Measurements from ENCODE around the gene PRKCZ. TPM values are rescaled to one million over a fixed set of nuclear protein-coding genes. Genes with fewer than 3 reads are reported as not detected.

The PRKCZ gene
- polyA plus RNA-seq, 6 donors from 2014 or later, result 5.7 to 12.4 (median 9.3) TPM

GRCh38 chr1:2079396-2080085 lies 29.3 kb downstream of the PRKCZ start:
- H3K36me3 Mint-ChIP-seq, result peaks cover 19 to 24% of the 10 kb centered on the region in 2 donors
- DNase-seq (no peak), ATAC-seq (ENCODE audit: low read depth in 2 of 2) (no peak)
- H3K4me1 Mint-ChIP-seq, result peaks cover 0 to 6% (median 3%) of the 10 kb centered on the region in 3 donors
- H3K4me3 Mint-ChIP-seq, result no peak overlapping the region
- peaks cover 14 to 42% (median 21%) of the 10 kb centered on the region in 7 donors for H3K9me3 Mint-ChIP-seq
- H3K27me3 Mint-ChIP-seq, result no peaks in the 10 kb centered on the region
- H3K27ac Mint-ChIP-seq, result no peak overlapping the region

GRCh38 chr1:2080140-2080539 lies 29.9 kb downstream of the PRKCZ start:
- peaks cover 14 to 40% (median 21%) of the 10 kb centered on the region in 7 donors for H3K9me3 Mint-ChIP-seq
- no peak for ATAC-seq (ENCODE audit: low read depth in 2 of 2)
- no peak for DNase-seq
- H3K4me1 Mint-ChIP-seq, result peaks cover 0 to 4% (median 3%) of the 10 kb centered on the region in 3 donors
- H3K4me3 Mint-ChIP-seq, result no peak overlapping the region
- no peak overlapping the region for H3K27ac Mint-ChIP-seq
- peaks cover 19 to 24% of the 10 kb centered on the region in 2 donors for H3K36me3 Mint-ChIP-seq
- no peaks in the 10 kb centered on the region for H3K27me3 Mint-ChIP-seq

GRCh38 chr1:2080884-2081283 lies 30.7 kb downstream of the PRKCZ start:
- DNase-seq (no peak), ATAC-seq (ENCODE audit: low read depth in 2 of 2) (no peak)
- Mint-ChIP-seq H3K36me3 (peaks cover 19 to 24% of the 10 kb centered on the region in 2 donors), H3K27ac (peak overlapping the region in 2 of 6 donors; percentile 21 to 24), H3K27me3 (no peaks in the 10 kb centered on the region), H3K4me3 (no peak overlapping the region), H3K4me1 (peaks cover 0 to 3% (median 0%) of the 10 kb centered on the region in 3 donors), H3K9me3 (peaks cover 14 to 37% (median 21%) of the 10 kb centered on the region in 7 donors)

- H3K36me3 Mint-ChIP-seq, result peaks cover 19 to 24% of the 10 kb centered on the region in 2 donors
These were observed 31.2 kb downstream of the PRKCZ start for GRCh38 chr1:2081326-2081885.

GRCh38 chr1:2082064-2082463 lies 31.9 kb downstream of the PRKCZ start:
- ATAC-seq (ENCODE audit: low read depth in 2 of 2) (no peak), DNase-seq (no peak)
- H3K27ac Mint-ChIP-seq, result no peak overlapping the region
- H3K9me3 Mint-ChIP-seq, result peaks cover 11 to 30% (median 18%) of the 10 kb centered on the region in 7 donors
- H3K27me3 Mint-ChIP-seq, result no peaks in the 10 kb centered on the region
- H3K4me3 Mint-ChIP-seq, result no peak overlapping the region
- peaks cover 17 to 19% of the 10 kb centered on the region in 2 donors for H3K36me3 Mint-ChIP-seq
- H3K4me1 Mint-ChIP-seq, result peaks cover 0 to 3% (median 0%) of the 10 kb centered on the region in 3 donors

More at GRCh38 chr1:2081326-2081885, 31.2 kb downstream of the PRKCZ start:
- H3K27ac Mint-ChIP-seq, result no peak overlapping the region
- DNase-seq (no peak), ATAC-seq (ENCODE audit: low read depth in 2 of 2) (no peak)
- no peaks in the 10 kb centered on the region for H3K27me3 Mint-ChIP-seq
- peaks cover 14 to 36% (median 21%) of the 10 kb centered on the region in 7 donors for H3K9me3 Mint-ChIP-seq
- H3K4me3 Mint-ChIP-seq, result no peak overlapping the region
- peaks cover 0 to 3% (median 0%) of the 10 kb centered on the region in 3 donors for H3K4me1 Mint-ChIP-seq

- DNase-seq, result no peak
- Mint-ChIP-seq H3K36me3 (peaks cover 1 to 3% of the 10 kb centered on the region in 2 donors), H3K9me3 (peaks cover 0 to 16% (median 2%) of the 10 kb centered on the region in 7 donors), H3K27me3 (no peaks in the 10 kb centered on the region), H3K4me1 (peaks cover 0 to 5% (median 0%) of the 10 kb centered on the region in 3 donors), H3K4me3 (no peak overlapping the region), H3K27ac (peak overlapping the region in 2 of 6 donors; percentile 27 to 44)
- no peak for ATAC-seq (ENCODE audit: low read depth in 2 of 2)
These were observed 33.5 kb downstream of the PRKCZ start for GRCh38 chr1:2083666-2084065.

GRCh38 chr1:2084306-2084705 lies 34.1 kb downstream of the PRKCZ start:
- ATAC-seq (ENCODE audit: low read depth in 2 of 2), result no peak
- no peaks in the 10 kb centered on the region for H3K36me3 Mint-ChIP-seq

GRCh38 chr1:2085080-2085479 lies 34.9 kb downstream of the PRKCZ start:
- DNase-seq (no peak), ATAC-seq (ENCODE audit: low read depth in 2 of 2) (no peak)
- peaks cover 0 to 5% (median 0%) of the 10 kb centered on the region in 3 donors for H3K4me1 Mint-ChIP-seq
- no peak overlapping the region for H3K4me3 Mint-ChIP-seq
- H3K36me3 Mint-ChIP-seq, result no peaks in the 10 kb centered on the region
- H3K27me3 Mint-ChIP-seq, result no peaks in the 10 kb centered on the region
- H3K27ac Mint-ChIP-seq, result no peak overlapping the region
- peaks cover 0 to 4% (median 0%) of the 10 kb centered on the region in 7 donors for H3K9me3 Mint-ChIP-seq

More at GRCh38 chr1:2084306-2084705, 34.1 kb downstream of the PRKCZ start:
- peaks cover 0 to 5% (median 0%) of the 10 kb centered on the region in 3 donors for H3K4me1 Mint-ChIP-seq
- H3K9me3 Mint-ChIP-seq, result peaks cover 0 to 10% (median 2%) of the 10 kb centered on the region in 7 donors
- H3K27ac Mint-ChIP-seq, result no peak overlapping the region
- H3K4me3 Mint-ChIP-seq, result peak overlapping the region in 1 of 8 donors; percentile 60
- no peaks in the 10 kb centered on the region for H3K27me3 Mint-ChIP-seq
- no peak for DNase-seq

GRCh38 chr1:2086446-2087078 lies 36.4 kb downstream of the PRKCZ start:
- DNase-seq (no peak), ATAC-seq (ENCODE audit: low read depth in 2 of 2) (no peak)
- Mint-ChIP-seq H3K36me3 (no peaks in the 10 kb centered on the region), H3K27me3 (no peaks in the 10 kb centered on the region), H3K4me3 (no peak overlapping the region), H3K27ac (no peak overlapping the region), H3K9me3 (peaks cover 0 to 2% (median 0%) of the 10 kb centered on the region in 7 donors), H3K4me1 (peaks cover 2 to 9% (median 3%) of the 10 kb centered on the region in 3 donors)

GRCh38 chr1:2087766-2088165 lies 37.6 kb downstream of the PRKCZ start:
- Mint-ChIP-seq H3K9me3 (peaks cover 0 to 2% (median 0%) of the 10 kb centered on the region in 7 donors), H3K4me1 (peaks cover 3 to 8% (median 5%) of the 10 kb centered on the region in 3 donors), H3K27ac (no peak overlapping the region), H3K36me3 (no peaks in the 10 kb centered on the region), H3K4me3 (no peak overlapping the region), H3K27me3 (no peaks in the 10 kb centered on the region)
- DNase-seq (no peak), ATAC-seq (ENCODE audit: low read depth in 2 of 2) (no peak)

GRCh38 chr1:2088458-2088857 lies 38.2 kb downstream of the PRKCZ start:
- ATAC-seq (ENCODE audit: low read depth in 2 of 2) (no peak), DNase-seq (no peak)
- Mint-ChIP-seq H3K27me3 (no peaks in the 10 kb centered on the region), H3K4me3 (no peak overlapping the region), H3K36me3 (no peaks in the 10 kb centered on the region), H3K27ac (peak overlapping the region in 1 of 6 donors; percentile 37), H3K9me3 (peaks cover 0 to 2% (median 0%) of the 10 kb centered on the region in 7 donors), H3K4me1 (peaks cover 3 to 8% (median 5%) of the 10 kb centered on the region in 3 donors)

- H3K36me3 Mint-ChIP-seq, result no peaks in the 10 kb centered on the region
- ATAC-seq (ENCODE audit: low read depth in 2 of 2) (no peak), DNase-seq (no peak)
- no peaks in the 10 kb centered on the region for H3K27me3 Mint-ChIP-seq
- no peak overlapping the region for H3K27ac Mint-ChIP-seq
- H3K9me3 Mint-ChIP-seq, result peaks cover 0 to 2% (median 0%) of the 10 kb centered on the region in 7 donors
- H3K4me3 Mint-ChIP-seq, result no peak overlapping the region
- peaks cover 3 to 8% (median 5%) of the 10 kb centered on the region in 3 donors for H3K4me1 Mint-ChIP-seq
These were observed 38.8 kb downstream of the PRKCZ start for GRCh38 chr1:2089051-2089450.

- Mint-ChIP-seq H3K27me3 (no peaks in the 10 kb centered on the region), H3K9me3 (peaks cover 0 to 2% (median 0%) of the 10 kb centered on the region in 7 donors), H3K36me3 (no peaks in the 10 kb centered on the region), H3K4me1 (peaks cover 8 to 9% (median 8%) of the 10 kb centered on the region in 3 donors), H3K4me3 (no peak overlapping the region), H3K27ac (no peak overlapping the region)
- DNase-seq, result no peak
- no peak for ATAC-seq (ENCODE audit: low read depth in 2 of 2)
These were observed 40.1 kb downstream of the PRKCZ start for GRCh38 chr1:2090216-2090890.
